Stimulated activated CD8-positive, alpha-beta memory T cell treated with anti-CD3 and anti-CD28 coated beads, Interleukin-12 subunit alpha, Interleukin-12 subunit beta, amount 100 ng/mL, for 24 hours (primary cell): ENCODE results near the gene MMP10.

Experiments used
- DNase-seq: peaks from one replicate; pipeline ENCODE4 v3.0.0-alpha.2; 2020; ENCODE audit errors: extremely low read depth

The MMP10 gene

GRCh38 chr11:102727890-102728289 is 52.5 kb downstream of the MMP10 start:
- DNase-seq = no peak

- DNase-seq = no peak
Measured at GRCh38 chr11:102724904-102725500, 55.4 kb downstream of the MMP10 start, which contains the start of gene MMP8. Gene MMP8, minus strand, starts transcription at chr11:102724954. Its CDS starts 99 bp downstream, at chr11:102724855.

- DNase-seq = no peak
Measured at GRCh38 chr11:102722821-102723220, 57.6 kb downstream of the MMP10 start.
